ENCODE data around the gene CDC42SE2. TPM values are rescaled to one million over a fixed set of nuclear protein-coding genes. Genes with fewer than 3 reads are reported as not detected.
A peak's percentile ranks its signal among the peaks of the same experiment; 100 is the strongest.

The CDC42SE2 gene
- total RNA-seq: 10 to 100 TPM; 51.0 to 63.5 TPM

DNA sequence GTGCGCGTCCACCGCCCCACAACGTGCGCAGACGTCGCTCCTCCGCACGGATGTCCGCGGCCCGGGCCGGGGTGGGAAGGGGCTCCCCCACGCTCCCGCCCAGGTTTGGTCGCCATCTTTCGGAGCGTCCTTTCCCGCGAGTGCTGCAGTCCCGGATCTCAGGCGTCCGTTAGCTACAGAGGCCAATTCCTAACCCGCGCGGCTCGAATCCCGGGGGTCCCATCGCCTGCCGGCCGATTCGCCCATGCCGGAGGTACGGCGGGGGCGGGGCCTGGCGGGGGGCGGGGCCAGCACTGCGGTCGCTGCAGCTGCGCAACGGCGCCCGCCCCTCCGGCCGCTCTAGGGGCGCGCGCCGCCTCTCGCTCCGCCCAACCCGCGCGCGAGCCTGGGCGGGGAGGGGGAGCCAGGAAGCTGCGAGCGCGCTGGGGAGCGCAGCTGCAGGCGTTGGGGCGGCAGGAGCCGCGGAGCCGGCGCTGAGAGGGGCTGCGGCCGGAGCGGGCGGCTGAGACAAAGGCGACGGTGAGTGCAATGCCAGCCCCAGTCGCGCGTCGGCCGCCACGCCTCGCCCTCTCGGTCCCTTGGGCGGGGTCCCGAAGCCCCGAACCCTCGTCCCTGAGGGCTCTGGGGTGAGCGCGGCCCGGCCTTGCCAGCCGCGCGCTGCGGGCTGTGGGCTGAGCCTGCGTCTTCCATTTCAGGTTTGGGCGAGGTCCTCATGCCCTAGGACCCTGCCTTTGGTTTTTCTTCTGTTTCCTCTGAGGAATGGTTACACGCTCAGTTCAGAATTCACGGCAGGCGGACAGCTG is at the start of gene CDC42SE2:
Gene CDC42SE2, plus strand, starts transcription at position 406 of the 803 bp plus-strand sequence. CDS start 95,441 bp downstream, outside the sequence.
- Histone ChIP-seq H3K9me3 (no peaks in the 10 kb centered on the region), H3K27me3 (replicated peaks; ENCODE audit: insufficient read depth) (no peaks in the 10 kb centered on the region), H3K4me3 (peak within 1 kb of the TSS; percentile 88 to 99), H3K4me1 (replicated peaks) (peaks cover 7% of the 10 kb centered on the region), H3K36me3 (no peaks in the 10 kb centered on the region), H3K27ac (peak within 1 kb of the TSS; percentile 92 to 93)
- TF ChIP-seq, protein P1, sequence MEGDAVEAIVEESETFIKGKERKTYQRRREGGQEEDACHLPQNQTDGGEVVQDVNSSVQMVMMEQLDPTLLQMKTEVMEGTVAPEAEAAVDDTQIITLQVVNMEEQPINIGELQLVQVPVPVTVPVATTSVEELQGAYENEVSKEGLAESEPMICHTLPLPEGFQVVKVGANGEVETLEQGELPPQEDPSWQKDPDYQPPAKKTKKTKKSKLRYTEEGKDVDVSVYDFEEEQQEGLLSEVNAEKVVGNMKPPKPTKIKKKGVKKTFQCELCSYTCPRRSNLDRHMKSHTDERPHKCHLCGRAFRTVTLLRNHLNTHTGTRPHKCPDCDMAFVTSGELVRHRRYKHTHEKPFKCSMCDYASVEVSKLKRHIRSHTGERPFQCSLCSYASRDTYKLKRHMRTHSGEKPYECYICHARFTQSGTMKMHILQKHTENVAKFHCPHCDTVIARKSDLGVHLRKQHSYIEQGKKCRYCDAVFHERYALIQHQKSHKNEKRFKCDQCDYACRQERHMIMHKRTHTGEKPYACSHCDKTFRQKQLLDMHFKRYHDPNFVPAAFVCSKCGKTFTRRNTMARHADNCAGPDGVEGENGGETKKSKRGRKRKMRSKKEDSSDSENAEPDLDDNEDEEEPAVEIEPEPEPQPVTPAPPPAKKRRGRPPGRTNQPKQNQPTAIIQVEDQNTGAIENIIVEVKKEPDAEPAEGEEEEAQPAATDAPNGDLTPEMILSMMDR (IDR thresholded peaks at IDR 0.05): peak in 2 of 4 experiments; percentile 9 to 26
- peak; percentile 98 for TF ChIP-seq POLR2A (IDR thresholded peaks at IDR 0.05)
- peak; percentile 47 for TF ChIP-seq POLR2AphosphoS5 (IDR thresholded peaks at IDR 0.05)
- intact Hi-C loops (cut with DNase I): loop anchor here (2.0 kb wide), 1 partner anchor 99 kb away; the partner anchor contains the start of gene HINT1
- WGBS: under 1% methylated on average over 77 of the region's 97 CpGs
- peak; percentile 80 for DNase-seq (ENCODE audit: low spot score)

DNA sequence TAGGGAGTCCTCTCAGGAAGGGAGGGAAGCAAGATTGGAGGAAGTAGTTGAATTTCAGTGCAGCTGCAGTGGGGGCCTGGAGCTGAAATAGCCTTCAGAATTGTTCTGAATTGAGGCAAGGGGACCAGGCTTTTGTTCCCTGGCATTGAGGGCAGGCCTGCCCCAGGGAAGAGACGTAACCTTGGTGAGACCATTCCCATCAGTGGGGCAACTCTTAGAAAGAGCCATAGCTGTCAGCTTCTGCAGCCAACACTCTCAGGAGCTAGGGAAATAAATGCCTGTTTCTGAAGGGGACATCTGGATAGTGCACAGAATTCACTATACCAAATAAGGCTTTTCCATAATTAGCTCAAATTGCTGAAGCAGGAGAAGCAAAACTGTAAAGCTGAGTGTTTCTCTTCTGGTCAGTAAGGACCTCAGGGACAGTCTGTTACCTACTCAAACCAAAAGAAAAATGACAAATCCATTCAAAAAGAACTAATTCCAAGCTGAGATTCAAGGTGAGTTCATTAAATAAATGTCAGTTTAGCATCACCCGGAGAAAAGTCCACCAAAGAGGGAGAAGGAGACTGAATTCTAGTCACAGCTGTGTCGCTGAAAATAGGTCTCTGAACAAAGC is 49.1 kb upstream of the CDC42SE2 start:
- 77% methylated on average over 3 of the region's 3 CpGs for WGBS
- H3K4me1 ChIP-seq (replicated peaks): no peaks in the 10 kb centered on the region
- H3K4me3 ChIP-seq: no peak overlapping the region
- H3K27ac ChIP-seq: no peak overlapping the region
- no peaks in the 10 kb centered on the region for H3K36me3 ChIP-seq
- no peaks in the 10 kb centered on the region for H3K27me3 ChIP-seq (replicated peaks; ENCODE audit: insufficient read depth)
- TF ChIP-seq, protein P1 (IDR thresholded peaks at IDR 0.05): no peak
- no peak for TF ChIP-seq POLR2A (IDR thresholded peaks at IDR 0.05)
- TF ChIP-seq POLR2AphosphoS5 (IDR thresholded peaks at IDR 0.05): no peak
- no peak for DNase-seq (ENCODE audit: low spot score)
- intact Hi-C loops (cut with DNase I): no loop called here
- no peaks in the 10 kb centered on the region for H3K9me3 ChIP-seq

GRCh38 chr5:131217791-131218190 is 46.1 kb upstream of the CDC42SE2 start:
- Histone ChIP-seq H3K4me1 (replicated peaks) (no peaks in the 10 kb centered on the region), H3K36me3 (no peaks in the 10 kb centered on the region), H3K9me3 (no peaks in the 10 kb centered on the region), H3K4me3 (no peak overlapping the region), H3K27me3 (replicated peaks; ENCODE audit: insufficient read depth) (no peaks in the 10 kb centered on the region), H3K27ac (no peak overlapping the region)
- 92% methylated on average over 4 of the region's 4 CpGs for WGBS
- intact Hi-C loops (cut with DNase I): no loop called here
- no peak for DNase-seq (ENCODE audit: low spot score)
- TF ChIP-seq, protein P1 (IDR thresholded peaks at IDR 0.05): no peak
- TF ChIP-seq POLR2AphosphoS5 (IDR thresholded peaks at IDR 0.05) (no peak), POLR2A (IDR thresholded peaks at IDR 0.05) (no peak)

GRCh38 chr5:131218392-131218791 is 45.5 kb upstream of the CDC42SE2 start:
- intact Hi-C loops (cut with DNase I): no loop called here
- 77% methylated on average over 4 of the region's 4 CpGs for WGBS
- no peaks in the 10 kb centered on the region for H3K9me3 ChIP-seq
- no peaks in the 10 kb centered on the region for H3K27me3 ChIP-seq (replicated peaks; ENCODE audit: insufficient read depth)
- H3K36me3 ChIP-seq: no peaks in the 10 kb centered on the region
- no peak overlapping the region for H3K4me3 ChIP-seq
- H3K27ac ChIP-seq: no peak overlapping the region
- TF ChIP-seq, protein P1 (IDR thresholded peaks at IDR 0.05): no peak
- no peak for TF ChIP-seq POLR2A (IDR thresholded peaks at IDR 0.05)
- no peak for TF ChIP-seq POLR2AphosphoS5 (IDR thresholded peaks at IDR 0.05)
- no peaks in the 10 kb centered on the region for H3K4me1 ChIP-seq (replicated peaks)
- no peak for DNase-seq (ENCODE audit: low spot score)
